ENCODE data around the gene EQTN. TPM values are rescaled to one million over a fixed set of nuclear protein-coding genes. Genes with fewer than 3 reads are reported as not detected.

Gene EQTN
- total RNA-seq, 2 donors from 2014 or later, result not detected

DNA sequence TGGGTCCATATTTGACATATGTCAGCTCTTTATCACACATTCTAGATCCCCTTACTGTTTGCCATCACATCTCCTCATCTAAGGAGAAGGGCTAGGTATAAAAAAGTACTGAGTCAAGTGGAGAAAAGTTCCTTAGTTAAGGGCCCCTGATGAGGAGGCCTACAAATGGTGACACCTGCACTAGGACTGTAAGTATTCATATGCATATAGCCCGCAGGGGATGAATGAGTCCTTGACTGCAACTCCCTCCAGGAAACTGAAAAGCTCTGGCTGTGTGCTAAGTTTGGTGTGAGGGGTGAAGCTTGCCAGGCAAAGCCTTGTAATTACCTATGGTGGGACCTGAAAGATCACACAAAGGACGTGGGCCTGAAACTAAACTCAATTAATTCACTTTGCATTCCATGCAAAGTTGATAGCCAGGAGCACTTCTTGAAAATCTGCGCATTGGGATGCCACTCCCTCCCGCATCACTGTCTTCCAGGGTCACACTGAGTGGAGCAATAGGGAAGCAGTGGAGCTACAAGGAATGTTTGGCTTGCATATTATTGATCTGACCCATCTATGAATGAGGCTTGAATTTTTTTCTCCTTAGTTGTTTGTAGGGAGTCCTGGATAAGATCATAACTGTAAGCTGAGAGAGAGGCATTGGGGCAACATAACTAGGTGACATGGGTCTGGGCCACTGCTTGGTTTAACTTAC, 11.9 kb upstream of the EQTN start:
- H3K4me3 Mint-ChIP-seq, result no peak overlapping the region
- H3K9me3 Mint-ChIP-seq, result no peaks in the 10 kb centered on the region
- Histone ChIP-seq H3K36me3 (ENCODE audit: control insufficient read depth, insufficient read depth, low read length) (no peaks in the 10 kb centered on the region), H3K4me1 (ENCODE audit: control insufficient read depth, insufficient read depth, low read length) (peaks cover 4% of the 10 kb centered on the region), H3K27me3 (ENCODE audit: control insufficient read depth, insufficient read depth, low read length, poor library complexity, severe bottlenecking) (no peaks in the 10 kb centered on the region), H3K9me3 (ENCODE audit: control insufficient read depth, low read length) (no peaks in the 10 kb centered on the region), H3K27ac (ENCODE audit: low read depth, low read length) (no peak overlapping the region), H3K4me3 (ENCODE audit: low read length) (no peak overlapping the region), H3K9ac (ENCODE audit: extremely low read depth, low read length, poor library complexity, severe bottlenecking) (no peak overlapping the region)
- H3K27ac Mint-ChIP-seq, result no peak overlapping the region
- no peaks in the 10 kb centered on the region for H3K36me3 Mint-ChIP-seq (ENCODE audit: low read depth)
- peak; percentile 53 for DNase-seq
- peaks cover 11% of the 10 kb centered on the region for H3K4me1 Mint-ChIP-seq
- H3K27me3 Mint-ChIP-seq (ENCODE audit: insufficient read depth), result peaks cover 18% of the 10 kb centered on the region
- TF ChIP-seq, protein P1, sequence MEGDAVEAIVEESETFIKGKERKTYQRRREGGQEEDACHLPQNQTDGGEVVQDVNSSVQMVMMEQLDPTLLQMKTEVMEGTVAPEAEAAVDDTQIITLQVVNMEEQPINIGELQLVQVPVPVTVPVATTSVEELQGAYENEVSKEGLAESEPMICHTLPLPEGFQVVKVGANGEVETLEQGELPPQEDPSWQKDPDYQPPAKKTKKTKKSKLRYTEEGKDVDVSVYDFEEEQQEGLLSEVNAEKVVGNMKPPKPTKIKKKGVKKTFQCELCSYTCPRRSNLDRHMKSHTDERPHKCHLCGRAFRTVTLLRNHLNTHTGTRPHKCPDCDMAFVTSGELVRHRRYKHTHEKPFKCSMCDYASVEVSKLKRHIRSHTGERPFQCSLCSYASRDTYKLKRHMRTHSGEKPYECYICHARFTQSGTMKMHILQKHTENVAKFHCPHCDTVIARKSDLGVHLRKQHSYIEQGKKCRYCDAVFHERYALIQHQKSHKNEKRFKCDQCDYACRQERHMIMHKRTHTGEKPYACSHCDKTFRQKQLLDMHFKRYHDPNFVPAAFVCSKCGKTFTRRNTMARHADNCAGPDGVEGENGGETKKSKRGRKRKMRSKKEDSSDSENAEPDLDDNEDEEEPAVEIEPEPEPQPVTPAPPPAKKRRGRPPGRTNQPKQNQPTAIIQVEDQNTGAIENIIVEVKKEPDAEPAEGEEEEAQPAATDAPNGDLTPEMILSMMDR (conservative IDR thresholded peaks at IDR 0.05), result no peak
- 50 to 68% methylated on average over 4 of the region's 4 CpGs for WGBS, 2 experiments (ENCODE audit: insufficient coverage in 1 of 2, insufficient read length in 1 of 2)

DNA sequence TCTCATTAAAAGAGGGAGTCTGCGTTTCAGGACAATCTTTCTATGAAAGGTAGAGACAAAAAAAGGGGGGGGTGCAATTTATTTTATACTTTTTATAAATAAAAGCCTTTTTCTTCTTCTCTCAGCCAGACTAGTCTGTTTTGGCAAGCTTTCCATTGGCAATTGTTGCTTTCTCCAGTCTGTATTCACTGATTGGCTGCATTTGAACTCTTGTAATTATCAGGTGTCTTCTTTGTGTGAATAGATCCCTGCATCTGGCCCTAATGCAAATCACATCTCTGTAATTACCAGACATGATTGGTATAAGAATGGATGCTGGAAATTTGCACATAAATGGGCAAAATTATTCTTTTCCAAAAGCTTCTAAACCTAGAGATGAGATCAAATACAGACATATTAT, 7.6 kb upstream of the EQTN start:
- H3K27me3 Mint-ChIP-seq (ENCODE audit: insufficient read depth), result peaks cover 15% of the 10 kb centered on the region

DNA sequence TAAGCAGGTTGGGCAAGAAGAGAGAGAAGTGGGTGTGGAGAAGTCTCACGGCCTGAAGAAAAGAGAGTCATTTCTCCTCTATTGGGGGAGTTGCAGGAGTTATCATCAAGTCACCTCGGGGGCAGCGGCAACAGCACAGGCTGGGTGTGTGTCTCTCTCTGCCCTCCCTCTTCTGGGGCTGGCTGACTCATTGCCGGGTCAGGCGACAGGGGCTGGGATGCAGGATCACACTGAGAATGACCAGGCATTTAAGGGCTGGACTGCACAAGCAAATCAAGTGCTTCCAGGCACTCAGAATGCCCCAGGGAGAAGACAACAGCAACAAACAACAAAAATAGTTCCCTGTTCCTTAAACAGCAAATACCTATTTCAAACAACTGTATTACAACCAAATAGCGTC, 6.3 kb upstream of the EQTN start:
- Histone ChIP-seq H3K27me3 (ENCODE audit: control insufficient read depth, insufficient read depth, low read length, poor library complexity, severe bottlenecking) (no peaks in the 10 kb centered on the region), H3K36me3 (ENCODE audit: control insufficient read depth, insufficient read depth, low read length) (no peaks in the 10 kb centered on the region), H3K4me1 (ENCODE audit: control insufficient read depth, insufficient read depth, low read length) (no peaks in the 10 kb centered on the region), H3K9ac (ENCODE audit: extremely low read depth, low read length, poor library complexity, severe bottlenecking) (no peak overlapping the region), H3K4me3 (ENCODE audit: low read length) (no peak overlapping the region), H3K9me3 (ENCODE audit: control insufficient read depth, low read length) (no peaks in the 10 kb centered on the region), H3K27ac (ENCODE audit: low read depth, low read length) (no peak overlapping the region)
- H3K27ac Mint-ChIP-seq, result no peak overlapping the region
- TF ChIP-seq, protein P1 (conservative IDR thresholded peaks at IDR 0.05), result no peak
- peaks cover 3% of the 10 kb centered on the region for H3K9me3 Mint-ChIP-seq
- WGBS, 2 experiments (ENCODE audit: insufficient coverage in 1 of 2, insufficient read length in 1 of 2), result 63 to 67% methylated on average over 1 to 6 of the region's 6 CpGs
- peaks cover 15% of the 10 kb centered on the region for H3K27me3 Mint-ChIP-seq (ENCODE audit: insufficient read depth)
- H3K4me3 Mint-ChIP-seq, result no peak overlapping the region
- peak; percentile 63 for DNase-seq
- no peaks in the 10 kb centered on the region for H3K4me1 Mint-ChIP-seq
- no peaks in the 10 kb centered on the region for H3K36me3 Mint-ChIP-seq (ENCODE audit: low read depth)

More for the DNA sequence above, 7.6 kb upstream of the EQTN start:
- WGBS, 2 experiments (ENCODE audit: insufficient coverage in 1 of 2, insufficient read length in 1 of 2), result 100% methylated on average over 1 of the region's 1 CpG; no CpG with 5 or more reads in 1 of the 2 experiments
- Histone ChIP-seq H3K9ac (ENCODE audit: extremely low read depth, low read length, poor library complexity, severe bottlenecking) (no peak overlapping the region), H3K27ac (ENCODE audit: low read depth, low read length) (no peak overlapping the region), H3K4me1 (ENCODE audit: control insufficient read depth, insufficient read depth, low read length) (no peaks in the 10 kb centered on the region), H3K9me3 (ENCODE audit: control insufficient read depth, low read length) (no peaks in the 10 kb centered on the region), H3K4me3 (ENCODE audit: low read length) (no peak overlapping the region), H3K36me3 (ENCODE audit: control insufficient read depth, insufficient read depth, low read length) (no peaks in the 10 kb centered on the region), H3K27me3 (ENCODE audit: control insufficient read depth, insufficient read depth, low read length, poor library complexity, severe bottlenecking) (no peaks in the 10 kb centered on the region)
- H3K9me3 Mint-ChIP-seq, result peaks cover 3% of the 10 kb centered on the region
- TF ChIP-seq, protein P1 (conservative IDR thresholded peaks at IDR 0.05), result no peak
- DNase-seq, result no peak
- H3K36me3 Mint-ChIP-seq (ENCODE audit: low read depth), result no peaks in the 10 kb centered on the region
- no peak overlapping the region for H3K27ac Mint-ChIP-seq
- H3K4me3 Mint-ChIP-seq, result no peak overlapping the region
- peaks cover 4% of the 10 kb centered on the region for H3K4me1 Mint-ChIP-seq

Measured in endodermal cell (in vitro differentiated cells).